Endothelial cell of umbilical vein (primary cell): ENCODE results near the gene APBB2. TPM values are rescaled to one million over a fixed set of nuclear protein-coding genes. Genes with fewer than 3 reads are reported as not detected.

Experiments used
- BruUV-seq: library from RNA; stranded (reverse); fragments of 400-500 nt; replicated peaks from 2 replicates; lab custom pipeline; 2021; lab: Mats Ljungman, UMichigan
- CTCF ChIA-PET: fragments of 300-600, 350-600 bp; sonication (Branson Sonifier 250); formaldehyde crosslinking; loops from one replicate; lab custom pipeline; 2021; ENCODE audit warnings: antibody characterized with exemption, inconsistent platforms; lab: Charles Lee
- POLR2A ChIA-PET: fragments of 300-600, 350-600 bp; sonication (Branson Sonifier 250); formaldehyde crosslinking; loops from one replicate; lab custom pipeline; 2021; ENCODE audit warnings: antibody characterized with exemption, inconsistent platforms; lab: Charles Lee
- DNase-seq: peaks from one replicate; pipeline ENCODE4 v3.0.0-alpha.2; 2011; ENCODE audit warnings: low read depth, low spot score
- FAIRE-seq: peaks from 2 replicates; lab custom pipeline; 2011; peaks lifted over from hg19 to GRCh38; lab: Jason Lieb, UNC
- H2AFZ ChIP-seq: 2 replicates; pipeline ENCODE4 v1.6.0; 2012; ENCODE audit warnings: low read depth, low read length, control low read depth, inconsistent platforms
- H3K27ac ChIP-seq: 2 replicates; pipeline ENCODE4 v1.5.1; 2011; ENCODE audit warnings: low read depth, mild to moderate bottlenecking, control low read depth, low read length, moderate library complexity; ENCODE audit not compliant: insufficient read depth
- H3K27me3 ChIP-seq, 2 experiments: 2 replicates each; pipeline versions ENCODE4 v1.6.0 to v1.6.1; 2011; ENCODE audit warnings: low read length in 2 of 2, mixed read lengths in 1 of 2; ENCODE audit not compliant: control insufficient read depth in 2 of 2, insufficient read depth in 2 of 2
- H3K36me3 ChIP-seq, 2 experiments: 2 replicates in 1 of 2; 3 replicates in 1 of 2; pipeline ENCODE4 v1.5.1; 2011; ENCODE audit warnings: low read length in 2 of 2, mild to moderate bottlenecking in 1 of 2, moderate library complexity in 1 of 2; ENCODE audit not compliant: control insufficient read depth in 2 of 2, insufficient read depth in 2 of 2; ENCODE audit errors: extremely low read depth in 1 of 2
- H3K4me1 ChIP-seq: 3 replicates; pipeline ENCODE4 v1.5.1; 2011; ENCODE audit warnings: mild to moderate bottlenecking, low read length; ENCODE audit not compliant: control insufficient read depth, insufficient read depth; ENCODE audit errors: extremely low read depth
- H3K4me2 ChIP-seq: 2 replicates; pipeline ENCODE4 v1.6.1; 2011; ENCODE audit warnings: low read length, control low read depth, mixed read lengths; ENCODE audit not compliant: insufficient read depth
- H3K4me3 ChIP-seq, 3 experiments: fragments of 200-600 bp in 1 of 3; sonication (generic), shearing (Covaris generic) in 1 of 3; replicated peaks in 1 of 3; 2 replicates each; pipeline ENCODE4 v1.5.1; 2011 to 2016; ENCODE audit warnings: control low read depth in 3 of 3, low read length in 3 of 3, mild to moderate bottlenecking in 2 of 3, inconsistent platforms in 1 of 3, low read depth in 1 of 3, moderate library complexity in 1 of 3; ENCODE audit not compliant: insufficient read depth in 1 of 3
- H3K79me2 ChIP-seq: 2 replicates; pipeline ENCODE4 v1.6.0; 2012; ENCODE audit warnings: low read length, inconsistent platforms; ENCODE audit not compliant: control insufficient read depth, insufficient read depth
- H3K9ac ChIP-seq: replicated peaks from 2 replicates; pipeline ENCODE3; 2011; ENCODE audit warnings: low read length, control low read depth; ENCODE audit not compliant: insufficient read depth; ENCODE audit errors: extremely low read depth
- H3K9me1 ChIP-seq: replicated peaks from 3 replicates; pipeline ENCODE4 v1.6.0; 2011; ENCODE audit warnings: mild to moderate bottlenecking, low read length; ENCODE audit not compliant: control insufficient read depth, insufficient read depth; ENCODE audit errors: extremely low read depth
- H3K9me3 ChIP-seq: replicated peaks from 2 replicates; pipeline ENCODE4 v1.5.1; 2012; ENCODE audit warnings: low read length, inconsistent platforms; ENCODE audit not compliant: control insufficient read depth, insufficient read depth
- H4K20me1 ChIP-seq: replicated peaks from 2 replicates; pipeline ENCODE3; 2011; ENCODE audit warnings: mild to moderate bottlenecking, low read length; ENCODE audit not compliant: control insufficient read depth, insufficient read depth; ENCODE audit errors: extremely low read depth
- CTCF ChIP-seq, 2 donors: IDR thresholded peaks; 1 replicate in 1 of 2; 2 replicates in 1 of 2; pipeline ENCODE4 v1.5.1; 2011; ENCODE audit warnings: low read length in 2 of 2, mild to moderate bottlenecking in 2 of 2, moderate library complexity in 2 of 2, control low read depth in 1 of 2, inconsistent platforms in 1 of 2, low read depth in 1 of 2; ENCODE audit not compliant: insufficient read depth in 1 of 2; ENCODE audit errors: extremely low read depth in 1 of 2
- EZH2 ChIP-seq: IDR thresholded peaks from 2 replicates; pipeline ENCODE4 v1.6.1; 2012; ENCODE audit warnings: borderline replicate concordance, low read depth, mild to moderate bottlenecking, moderate library complexity, low read length, inconsistent platforms; ENCODE audit not compliant: severe bottlenecking
- FOS ChIP-seq: IDR thresholded peaks from 2 replicates; pipeline ENCODE4 v1.6.1; 2011; ENCODE audit warnings: mild to moderate bottlenecking, low read length, moderate library complexity, borderline replicate concordance; ENCODE audit not compliant: insufficient read depth
- GATA2 ChIP-seq: IDR thresholded peaks from 2 replicates; pipeline ENCODE4 v1.7.0; 2011; ENCODE audit warnings: low read depth, mild to moderate bottlenecking, moderate library complexity, mixed read lengths, low read length; ENCODE audit not compliant: insufficient read length, insufficient read depth
- JUN ChIP-seq: IDR thresholded peaks from 2 replicates; pipeline ENCODE4 v1.6.1; 2011; ENCODE audit warnings: borderline replicate concordance, low read depth; ENCODE audit not compliant: insufficient read length, insufficient read depth
- MAX ChIP-seq: IDR thresholded peaks from 2 replicates; pipeline ENCODE4 v1.6.1; 2011; ENCODE audit not compliant: insufficient read depth, insufficient read length
- MYC ChIP-seq: IDR thresholded peaks from one replicate; pipeline ENCODE4 v1.6.1; 2011; ENCODE audit warnings: mild to moderate bottlenecking, low read depth, low read length
- POLR2A ChIP-seq: IDR thresholded peaks from 2 replicates; pipeline ENCODE4 v1.6.1; 2012; ENCODE audit warnings: low read depth, mild to moderate bottlenecking, control low read depth, low read length
- POLR2AphosphoS5 ChIP-seq: IDR thresholded peaks from 2 replicates; pipeline ENCODE4 v1.6.1; 2012; ENCODE audit warnings: low read depth, mild to moderate bottlenecking, control low read depth, low read length, moderate library complexity; ENCODE audit not compliant: insufficient read depth
- dilution Hi-C: fragments of 300-500 bp; cut with MboI; formaldehyde crosslinking; loops from one replicate; pipeline ENCODE4 v1.15.0; 2019; ENCODE audit warnings: low sequenced_read_pairs; ENCODE audit not compliant: extremely low pct_ligation_motif_present
- intact Hi-C: fragments of 100-400 bp; cut with micrococcal nuclease; formaldehyde crosslinking; loops from one replicate; pipeline ENCODE4 v1.10.0; 2022
- polyA plus RNA-seq, 4 experiments: library from polyadenylated mRNA; depleted of rRNA in 3 of 4; stranded (reverse) in 3 of 4; unstranded in 1 of 4; fragments of >200 nt; gene quantifications; 2 replicates each; pipeline versions ENCODE4 v1.2.1 to v1.2.3, GENCODE V29; 2011 to 2012; ENCODE audit warnings: missing spikeins in 1 of 4
- total RNA-seq: library from RNA; stranded (reverse); gene quantifications from 2 replicates; pipeline ENCODE4 v1.2.3, GENCODE V29; 2021

Gene APBB2
- total and polyA plus RNA-seq, 2 donors (not counting 3 experiments of a cell fraction or from before 2014, with no cell fraction given) = 79.8 to 124 TPM

GRCh38 chr4:40953283-40954087, 260.9 kb downstream of the APBB2 start:
- dilution Hi-C loops (no loop called here), intact Hi-C loops (no loop called here)
- Histone ChIP-seq H3K9me3 (no peaks in the 10 kb centered on the region), H3K27me3 (no peaks in the 10 kb centered on the region), H3K36me3 (peaks cover 0 to 2% of the 10 kb centered on the region in 2 experiments), H2AFZ (no peak overlapping the region), H3K4me2 (no peak overlapping the region), H3K4me3 (no peak overlapping the region), H3K79me2 (peaks cover 12% of the 10 kb centered on the region), H3K9me1 (no peaks in the 10 kb centered on the region), H3K27ac (no peak overlapping the region), H3K4me1 (peaks cover 5% of the 10 kb centered on the region), H4K20me1 (no peaks in the 10 kb centered on the region), H3K9ac (no peak overlapping the region)
- DNase-seq (peak; percentile 16), FAIRE-seq (no peak)
- ChIA-PET POLR2A (interaction anchor here (0.7 kb wide), 1 partner anchor 124 kb away, joined by 3 read pairs; no protein-coding TSS in a partner anchor), CTCF (interaction anchor here (0.7 to 0.9 kb wide), 2 partner anchors 9 to 29 kb away, joined by 4 to 5 read pairs; no protein-coding TSS in a partner anchor)
- no TSS peak for BruUV-seq
- TF ChIP-seq POLR2A (no peak), MYC (no peak), GATA2 (no peak), POLR2AphosphoS5 (no peak), EZH2 (no peak), MAX (no peak), FOS (no peak), CTCF (IDR thresholded peaks at IDR 0.05; ENCODE audit: extremely low read depth in 1 of 2, insufficient read depth in 1 of 2, low read depth in 1 of 2, low read length in 2 of 2) (no peak), JUN (no peak)
